NCI-H1694 (cell line): Measurements from ENCODE around the gene GSTP1.
A peak's percentile ranks its signal among the peaks of the same experiment; 100 is the strongest.
"Not testable (repeated sequence)": the region's sequence is repeated elsewhere in the genome, so short reads cannot be mapped to it uniquely, and the experiment has no call there.

Experiments
- DNase-seq: peaks from one replicate; lab custom pipeline; 2025; lab: John Stamatoyannopoulos, UW

GSTP1 gene

DNA sequence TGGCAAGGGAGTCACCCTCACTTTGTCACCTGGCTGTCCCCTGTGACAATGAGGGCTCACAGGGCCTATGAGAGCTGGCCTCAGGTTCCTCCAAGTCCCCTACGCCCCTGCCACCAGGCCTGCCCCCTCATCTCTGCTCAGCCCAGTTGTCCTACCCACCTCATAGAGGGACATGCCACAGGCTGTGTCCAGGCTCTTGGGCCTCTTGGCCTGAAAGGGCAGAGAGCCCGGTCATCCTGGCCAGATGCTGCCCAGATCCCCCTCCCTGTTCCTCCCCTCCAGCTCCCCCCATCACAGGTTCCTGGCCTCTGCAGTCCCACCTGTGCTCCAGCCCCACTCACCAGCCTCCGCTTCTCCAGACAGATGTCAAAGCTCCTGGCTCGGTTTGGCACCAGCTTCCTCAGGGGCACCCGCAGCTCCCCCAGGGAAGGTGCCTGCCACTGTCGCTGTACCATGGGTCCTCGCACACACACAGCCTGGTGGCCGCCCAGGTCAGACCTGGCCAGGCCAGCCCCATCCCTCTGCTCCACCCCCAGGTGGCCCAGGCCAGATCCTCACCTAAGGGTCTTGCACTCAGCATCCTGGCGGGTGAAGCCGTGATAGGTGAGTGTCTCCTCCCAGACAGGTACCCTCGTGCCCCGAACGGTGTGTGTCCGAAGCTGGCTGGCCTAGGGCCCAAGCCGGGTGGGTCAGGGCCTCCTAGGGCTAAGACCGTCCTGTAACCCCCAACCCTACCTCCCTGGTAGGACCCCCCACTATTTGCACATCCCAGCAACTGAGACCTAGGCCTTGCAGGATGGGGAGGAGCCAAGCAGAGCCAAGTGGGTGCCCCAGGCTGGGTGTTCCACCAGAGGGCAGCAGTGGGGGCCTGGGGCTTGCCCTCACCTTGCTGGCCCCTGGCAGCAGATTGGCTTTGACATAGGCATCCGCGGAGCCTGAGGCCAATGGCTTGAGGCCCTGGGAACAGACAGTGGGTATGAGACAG lies 31.4 kb downstream of the GSTP1 start:
- DNase-seq = no peak

DNA sequence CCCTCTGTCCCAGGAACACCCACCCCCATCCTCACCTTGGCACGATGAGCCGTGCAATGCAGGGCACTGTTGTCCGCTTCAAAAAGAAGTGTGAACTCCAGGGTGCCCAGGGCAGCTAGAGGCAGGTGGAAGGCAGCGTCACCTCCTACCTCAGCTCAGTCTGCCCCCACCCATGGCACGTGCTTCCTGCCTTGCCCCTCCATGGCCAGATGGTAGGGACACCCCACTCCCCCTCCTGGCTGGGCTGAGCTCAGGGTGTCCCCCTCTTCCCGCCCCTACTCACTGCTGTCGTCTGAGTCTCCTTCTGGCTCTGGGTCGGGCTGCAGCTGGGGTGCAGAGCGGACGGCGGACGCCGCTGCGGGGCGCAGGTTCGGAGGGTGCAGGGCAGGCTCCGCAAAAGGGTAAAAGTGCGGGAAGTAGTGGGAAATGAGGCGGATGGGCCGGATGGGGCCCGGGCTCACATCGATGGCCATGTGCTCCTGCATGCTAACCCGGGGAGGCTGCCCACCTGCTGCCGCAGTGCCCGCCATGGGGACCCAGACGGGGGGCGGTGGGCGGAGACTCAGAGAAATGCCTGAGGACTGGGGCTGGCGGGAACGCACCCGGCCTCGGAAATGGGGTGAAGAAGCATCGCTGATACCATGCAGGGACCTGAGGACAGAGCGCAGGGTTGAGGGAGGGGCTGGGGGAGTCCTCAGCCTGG lies 32.3 kb downstream of the GSTP1 start:
- DNase-seq = no peak

DNA sequence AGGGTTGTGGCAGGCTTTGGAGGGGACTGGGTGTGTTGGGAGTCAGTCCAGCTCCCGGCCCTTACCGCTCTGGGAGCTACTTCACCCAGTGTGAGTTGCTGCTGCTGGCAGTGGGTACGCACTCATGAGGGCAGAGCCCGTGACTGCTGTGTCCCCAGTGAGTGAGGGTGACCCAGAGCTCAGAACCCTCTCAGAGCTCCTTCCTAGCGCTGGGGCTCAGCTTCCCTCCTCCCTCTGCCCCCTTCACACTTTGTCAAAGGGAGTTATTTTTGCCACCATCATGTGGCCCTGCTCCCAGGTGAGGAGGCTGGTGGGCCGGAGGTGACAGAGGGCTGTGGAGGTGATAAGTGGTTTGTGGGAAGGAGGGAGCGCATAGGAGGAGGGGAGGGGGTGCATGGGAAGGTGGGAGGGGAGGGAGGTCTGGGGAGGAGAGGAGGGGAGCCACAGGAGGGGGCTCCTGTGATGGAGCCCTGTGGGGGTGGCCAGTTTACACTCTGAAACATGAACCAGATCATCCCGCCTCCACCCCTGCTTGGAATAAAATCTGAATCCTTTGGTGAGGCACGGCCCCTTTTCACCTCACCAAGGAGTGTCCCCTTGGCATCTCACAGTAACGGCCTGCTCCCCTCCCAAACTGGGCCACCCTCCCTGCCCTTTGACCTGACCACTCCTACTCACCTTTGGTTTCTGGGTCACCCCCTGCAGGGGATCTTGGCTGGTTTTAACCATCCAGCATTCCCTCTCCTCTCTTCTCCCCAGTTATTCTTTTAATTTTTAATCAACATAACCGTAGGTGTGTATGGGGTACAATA lies 33.0 kb downstream of the GSTP1 start:
- no peak for DNase-seq

DNA sequence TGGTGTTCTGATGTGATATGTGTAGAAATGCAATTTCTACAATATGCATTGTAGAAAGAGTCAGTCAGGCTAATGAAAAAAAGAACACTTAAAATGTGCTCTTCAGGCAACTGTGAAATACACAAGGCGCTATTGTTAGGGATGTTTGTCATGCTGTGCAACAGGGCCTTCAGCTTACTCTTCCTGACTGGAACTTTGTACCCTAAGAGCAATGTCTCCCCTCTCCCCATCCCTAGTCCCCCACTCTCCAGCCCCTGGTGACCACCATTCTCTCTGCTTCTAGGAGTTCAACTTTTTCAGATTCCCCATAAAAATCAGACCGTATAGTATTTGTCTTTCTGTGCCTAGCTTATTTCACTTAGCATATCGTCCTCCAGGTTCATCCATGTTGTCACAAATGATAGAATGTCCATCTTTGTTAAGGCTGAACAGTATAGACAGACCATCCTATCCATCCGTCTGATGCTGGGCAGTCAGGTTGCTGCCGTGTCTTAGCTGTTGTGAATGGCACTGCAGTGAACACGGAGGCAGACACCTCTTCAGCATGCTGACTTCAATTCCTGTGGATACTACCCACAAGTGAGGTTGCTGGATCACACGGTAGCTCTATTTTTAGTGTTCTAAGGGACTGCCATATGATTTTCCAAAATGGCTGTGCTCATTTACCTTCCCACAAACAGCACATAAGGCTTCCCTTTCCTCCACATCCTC lies 33.8 kb downstream of the GSTP1 start:
- DNase-seq = no peak

DNA sequence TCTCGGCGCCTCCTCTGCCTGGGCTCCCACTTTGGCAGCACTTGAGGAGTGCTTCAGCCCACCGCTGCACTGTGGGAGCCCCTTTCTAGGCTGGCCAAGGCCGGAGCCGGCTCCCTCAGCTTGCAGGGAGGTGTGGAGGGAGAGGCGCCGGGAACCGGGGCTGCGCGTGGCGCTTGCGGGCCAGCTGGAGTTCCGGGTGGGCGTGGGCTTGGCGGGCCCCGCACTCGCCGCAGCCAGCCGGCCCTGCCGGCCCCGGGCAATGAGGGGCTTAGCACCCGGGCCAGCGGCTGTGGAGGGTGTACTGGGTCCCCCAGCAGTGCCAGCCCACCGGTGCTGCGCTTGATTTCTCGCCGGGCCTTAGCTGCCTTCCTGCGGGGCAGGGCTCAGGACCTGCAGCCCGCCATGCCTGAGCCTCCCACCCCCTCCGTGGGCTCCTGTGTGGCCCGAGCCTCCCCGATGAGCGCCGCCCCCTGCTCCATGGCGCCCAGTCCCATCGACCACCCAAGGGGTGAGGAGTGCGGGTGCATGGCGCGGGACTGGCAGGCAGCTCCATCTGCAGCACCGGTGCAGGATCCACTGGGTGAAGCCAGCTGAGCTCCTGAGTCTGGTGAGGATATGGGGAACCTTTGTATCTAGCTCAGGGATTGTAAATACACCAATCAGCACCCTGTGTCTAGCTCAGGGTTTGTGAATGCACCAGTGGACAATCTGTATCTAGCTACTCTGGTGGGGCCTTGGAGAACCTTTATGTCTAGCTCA lies 35.5 kb downstream of the GSTP1 start:
- not testable (repeated sequence) for DNase-seq

DNA sequence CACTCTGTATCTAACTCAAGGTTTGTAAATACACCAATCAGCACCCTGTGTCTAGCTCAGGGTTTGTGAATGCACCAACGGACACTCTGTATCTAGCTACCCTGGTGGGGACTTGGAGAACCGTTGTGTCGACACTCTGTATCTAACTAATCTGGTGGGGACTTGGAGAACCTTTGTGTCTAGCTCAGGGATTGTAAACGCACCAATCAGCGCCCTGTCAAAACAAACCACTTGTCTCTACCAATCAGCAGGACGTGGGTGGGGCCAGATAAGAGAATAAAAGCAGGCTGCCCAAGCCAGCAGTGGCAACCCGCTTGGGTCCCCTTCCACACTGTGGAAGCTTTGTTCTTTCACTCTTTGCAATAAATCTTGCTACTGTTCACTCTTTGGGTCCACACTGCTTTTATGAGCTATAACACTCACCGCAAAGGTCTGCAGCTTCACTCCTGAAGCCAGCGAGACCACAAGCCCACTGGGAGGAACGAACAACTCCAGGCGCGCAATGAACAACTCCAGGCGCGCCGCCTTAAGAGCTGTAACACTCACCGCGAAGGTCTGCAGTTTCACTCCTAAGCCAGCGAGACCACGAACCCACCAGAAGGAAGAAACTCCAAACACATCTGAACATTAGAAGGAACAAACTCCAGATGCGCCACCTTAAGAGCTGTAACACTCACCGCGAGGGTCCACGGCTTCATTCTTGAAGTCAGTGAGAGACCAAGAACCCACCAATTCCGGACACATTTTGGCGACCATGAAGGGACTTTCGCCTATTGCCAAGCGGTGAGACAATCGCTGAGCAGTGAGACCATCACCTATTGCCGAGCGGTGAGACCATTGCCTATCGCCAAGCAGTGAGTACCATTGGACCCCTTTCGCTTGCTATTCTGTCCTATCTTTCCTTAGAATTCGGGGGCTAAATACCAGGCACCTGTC lies 36.3 kb downstream of the GSTP1 start:
- DNase-seq = not testable (repeated sequence)

DNA sequence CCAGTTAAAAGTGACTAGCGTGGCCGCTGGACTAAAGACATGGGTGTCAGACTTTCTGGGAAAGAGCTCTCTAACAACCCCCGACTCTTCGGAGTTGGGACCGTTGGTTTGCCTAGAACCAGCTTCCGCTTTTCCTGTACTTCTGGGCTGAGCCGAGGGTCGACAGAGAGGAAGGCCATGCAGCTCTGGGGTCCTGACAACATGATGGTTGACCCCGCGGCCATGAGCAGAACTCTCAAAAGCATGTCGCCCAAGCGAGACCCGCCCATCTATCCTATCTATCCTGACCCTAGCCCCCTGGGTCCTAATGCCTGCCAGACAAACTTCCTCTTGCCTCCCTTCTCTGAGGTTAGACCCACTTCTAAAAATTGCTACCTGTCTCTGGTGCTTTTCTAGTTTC lies 37.0 kb downstream of the GSTP1 start:
- DNase-seq = not testable (repeated sequence)

DNA sequence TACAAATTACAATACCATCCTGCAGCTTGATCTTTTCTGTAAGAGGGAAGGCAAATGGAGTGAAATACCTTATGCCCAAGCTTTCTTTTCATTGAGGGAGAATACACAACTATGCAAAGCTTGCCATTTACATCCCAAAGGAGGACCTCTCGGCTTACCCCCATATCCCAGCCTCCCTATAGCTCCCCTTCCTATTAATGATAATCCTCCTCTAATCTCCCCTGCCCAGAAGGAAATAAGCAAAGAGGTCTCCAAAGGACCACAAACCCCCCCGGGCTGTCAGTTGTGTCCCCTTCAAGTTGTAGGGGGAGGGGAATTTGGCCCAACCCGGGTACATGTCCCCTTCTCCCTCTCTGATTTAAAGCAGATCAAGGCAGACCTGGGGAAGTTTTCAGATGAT lies 38.3 kb downstream of the GSTP1 start:
- DNase-seq = not testable (repeated sequence)

DNA sequence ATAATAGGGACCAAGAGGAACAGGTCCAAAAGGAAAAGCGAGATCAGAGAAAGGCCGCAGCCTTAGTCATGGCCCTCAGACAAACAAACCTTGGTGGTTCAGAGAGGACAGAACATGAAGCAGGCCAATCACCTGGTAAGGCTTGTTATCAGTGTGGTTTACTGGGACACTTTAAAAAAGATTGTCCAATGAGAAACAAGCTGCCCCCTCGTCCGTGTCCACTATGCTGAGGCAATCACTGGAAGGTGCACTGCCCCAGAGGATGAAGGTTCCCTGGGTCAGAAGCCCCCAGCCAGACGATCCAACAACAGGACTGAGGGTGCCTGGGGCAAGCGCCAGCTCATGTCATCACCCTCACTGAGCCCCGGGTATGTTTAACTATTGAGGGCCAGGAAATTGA lies 39.3 kb downstream of the GSTP1 start:
- not testable (repeated sequence) for DNase-seq

DNA sequence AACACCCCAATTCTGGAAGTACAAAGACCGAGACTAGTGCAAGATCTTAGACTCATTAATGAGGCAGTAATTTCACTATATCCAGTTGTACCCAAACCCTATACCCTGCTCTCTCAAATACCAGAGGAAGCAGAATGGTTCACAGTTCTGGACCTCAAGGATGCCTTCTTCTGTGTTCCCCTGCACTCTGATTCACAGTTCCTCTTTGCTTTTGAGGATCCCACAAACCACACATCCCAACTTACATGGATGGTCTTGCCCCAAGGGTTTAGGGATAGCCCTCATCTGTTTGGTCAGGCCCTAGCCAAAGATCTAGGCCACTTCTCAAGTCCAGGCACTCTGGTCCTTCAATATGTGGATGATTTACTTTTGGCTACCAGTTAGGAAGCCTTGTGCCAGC lies 40.2 kb downstream of the GSTP1 start:
- not testable (repeated sequence) for DNase-seq

DNA sequence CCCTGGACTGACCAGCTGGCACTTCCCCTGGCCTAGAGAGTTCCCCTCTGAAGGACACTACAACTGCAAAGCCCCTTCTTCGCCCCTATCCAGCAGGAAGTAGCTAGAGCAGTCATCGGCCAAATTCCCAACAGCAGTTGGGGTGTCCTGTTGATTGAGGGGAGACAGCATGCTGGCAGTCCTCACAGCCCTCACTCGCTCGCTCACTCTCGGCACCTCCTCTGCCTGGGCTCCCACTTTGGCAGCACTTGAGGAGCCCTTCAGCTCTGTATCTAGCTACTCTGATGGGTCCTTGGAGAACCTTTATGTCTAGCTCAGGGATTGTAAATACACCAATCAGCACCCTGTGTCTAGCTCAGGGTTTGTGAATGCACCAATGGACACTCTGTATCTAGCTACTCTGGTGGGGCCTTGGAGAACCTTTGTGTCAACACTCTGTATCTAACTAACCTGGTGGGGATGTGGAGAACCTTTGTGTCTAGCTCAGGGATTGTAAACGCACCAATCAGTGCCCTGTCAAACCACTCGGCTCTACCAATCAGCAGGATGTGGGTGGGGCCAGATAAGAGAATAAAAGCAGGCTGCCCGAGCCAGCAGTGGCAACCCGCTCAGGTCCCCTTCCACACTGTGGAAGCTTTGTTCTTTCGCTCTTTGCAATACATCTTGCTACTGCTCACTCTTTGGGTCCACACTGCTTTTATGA lies 42.7 kb downstream of the GSTP1 start:
- not testable (repeated sequence) for DNase-seq

DNA sequence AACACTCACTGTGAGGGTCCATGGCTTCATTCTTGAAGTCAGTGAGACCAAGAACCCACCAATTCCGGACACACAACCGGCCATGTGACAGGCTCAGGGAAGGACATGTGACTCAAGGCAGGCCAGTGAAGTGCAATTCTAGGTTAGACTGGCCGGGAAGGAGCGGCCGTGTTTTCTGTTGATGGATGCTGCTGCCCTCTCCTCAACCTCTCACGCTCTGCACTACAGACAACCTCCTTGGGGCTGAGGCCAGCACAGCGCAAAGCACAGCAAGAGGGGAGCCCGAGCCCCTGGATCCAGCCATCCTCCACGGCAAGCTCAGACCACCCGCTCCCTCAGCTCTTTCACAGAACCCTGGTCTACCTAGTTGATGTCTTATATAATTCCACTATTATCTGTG lies 43.4 kb downstream of the GSTP1 start:
- no peak for DNase-seq

DNA sequence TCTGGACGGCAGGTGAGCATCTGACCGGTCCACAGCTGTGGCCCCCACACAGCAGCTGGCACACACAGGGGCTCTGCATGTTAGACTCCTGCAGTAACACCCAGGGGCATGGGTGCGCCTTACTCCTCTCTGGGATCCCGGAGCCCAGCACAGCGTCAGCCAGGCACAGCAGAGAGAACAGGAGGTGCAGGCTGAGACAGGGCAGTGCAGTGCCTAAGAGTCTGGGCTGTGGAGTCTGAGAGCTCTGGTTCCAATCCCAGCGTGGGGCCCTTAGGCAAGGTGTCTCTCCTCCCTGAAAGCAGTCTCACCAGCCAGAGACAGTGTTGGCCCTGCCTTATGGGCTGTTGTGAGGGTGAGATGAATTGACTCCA lies 43.8 kb downstream of the GSTP1 start:
- no peak for DNase-seq

DNA sequence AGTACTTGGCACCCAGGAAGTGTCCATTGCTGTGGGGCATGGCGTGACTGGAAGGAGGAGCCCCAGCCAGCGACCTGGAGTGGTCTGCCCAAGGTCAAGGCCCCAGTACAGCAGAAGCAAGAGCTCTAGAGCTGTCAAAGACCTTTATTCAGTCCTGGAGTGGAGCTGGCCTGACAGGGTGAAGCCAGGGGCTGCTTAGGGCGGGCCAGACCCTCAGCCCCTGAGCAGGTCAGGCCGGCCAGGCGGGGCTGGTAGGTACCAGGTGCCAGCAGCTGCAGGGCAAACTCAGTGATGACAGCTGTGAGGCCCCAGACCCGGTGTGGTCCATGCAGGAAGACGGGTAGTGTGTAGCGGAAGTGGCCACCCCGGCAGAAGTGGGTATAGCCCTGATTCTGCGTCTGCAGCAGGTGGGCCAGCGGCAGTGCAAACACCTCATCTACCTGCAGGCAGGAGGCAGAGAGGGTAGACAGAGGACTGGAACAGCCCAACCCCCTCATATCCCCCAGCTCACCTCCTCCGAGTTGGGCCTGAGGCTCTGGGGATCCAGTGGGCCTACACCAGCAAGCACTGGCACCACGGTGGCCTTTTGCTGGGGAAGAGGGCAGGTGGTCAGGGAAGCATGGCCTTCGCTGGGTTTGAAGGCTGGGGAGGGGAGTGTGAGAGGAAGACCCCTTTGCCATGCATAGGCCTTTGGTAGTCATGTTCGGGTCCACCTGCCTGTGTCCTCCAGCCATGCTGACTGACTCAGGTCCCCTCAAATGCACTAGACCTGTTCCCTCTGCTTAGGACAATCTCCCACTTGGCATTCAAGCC lies 44.4 kb downstream of the GSTP1 start:
- no peak for DNase-seq

DNA sequence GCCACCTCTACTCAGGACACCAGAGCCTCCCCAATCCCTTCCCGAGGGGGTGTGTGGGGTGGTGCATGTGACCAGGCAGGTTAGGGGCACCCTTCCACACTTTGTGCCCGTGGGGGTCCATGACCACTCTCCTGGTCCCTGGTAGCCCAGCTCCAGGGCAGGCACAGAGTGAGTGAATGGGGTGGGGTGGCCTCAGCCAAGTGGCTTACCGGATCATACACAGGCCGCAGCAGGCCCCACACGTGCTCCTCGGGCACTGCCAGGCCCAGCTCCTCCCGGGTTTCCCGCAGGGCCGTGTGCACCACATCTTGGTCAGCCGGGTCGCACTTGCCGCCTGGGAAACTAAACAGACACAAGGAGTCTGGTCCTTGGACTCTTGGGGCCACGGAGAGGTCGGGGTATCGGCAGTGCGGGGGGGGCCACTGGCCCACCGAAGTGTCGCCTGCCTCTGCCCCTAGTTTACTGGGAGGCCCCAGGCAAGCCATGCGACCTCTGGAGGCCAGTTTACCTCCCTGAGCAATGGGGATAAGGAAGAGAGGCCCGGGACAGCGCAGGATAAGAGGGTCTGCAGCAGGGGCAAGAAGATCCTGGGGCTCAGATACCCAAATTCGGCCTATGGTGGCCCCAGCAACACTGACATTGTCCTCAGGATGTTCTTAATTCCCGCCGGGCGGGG lies 45.2 kb downstream of the GSTP1 start:
- DNase-seq = no peak

DNA sequence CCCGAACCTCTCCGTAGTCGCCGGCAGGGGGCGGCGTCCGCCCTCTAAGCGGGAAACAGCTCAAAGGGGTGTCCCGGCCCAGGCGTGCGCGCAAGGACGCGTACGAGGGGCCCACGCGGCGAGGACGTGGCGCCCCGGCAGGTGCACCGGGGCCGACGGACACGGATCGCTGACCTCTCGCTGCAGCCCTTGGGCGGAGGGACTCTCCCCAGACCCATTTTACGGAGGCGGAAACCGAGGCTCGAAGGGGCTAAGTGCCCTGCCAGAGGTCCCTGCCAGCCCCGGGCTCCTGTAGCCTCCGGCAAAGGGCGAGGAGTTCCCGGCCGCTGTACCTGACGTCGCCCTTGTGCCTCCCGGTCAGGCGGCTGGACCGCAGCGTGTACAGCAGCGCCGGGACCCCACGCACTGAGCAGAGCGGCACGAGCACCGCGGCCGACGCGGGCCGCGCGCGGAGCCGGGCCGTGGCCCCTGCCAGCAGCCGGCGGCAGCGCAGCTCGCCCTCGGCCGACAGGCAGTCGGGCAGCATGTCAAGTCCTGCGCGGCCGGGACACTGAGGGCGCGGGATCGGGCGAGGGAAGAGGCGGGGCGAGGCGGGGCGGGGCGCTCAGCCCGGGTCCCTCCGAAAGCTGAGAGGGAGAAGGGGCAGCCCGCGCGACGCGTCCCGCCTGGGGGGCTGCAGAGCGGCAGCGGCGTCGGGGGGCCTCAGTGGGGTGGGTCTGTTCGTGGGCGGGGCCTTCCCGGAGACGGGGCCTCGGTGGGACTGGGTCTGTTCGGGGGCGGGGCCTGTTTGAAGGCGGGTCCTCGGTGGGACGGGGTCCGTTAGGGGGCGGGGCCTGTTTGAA lies 46.0 kb downstream of the GSTP1 start, which contains the start of gene NUDT8:
TSS of gene NUDT8 (minus strand) at position 552 of the 842 bp plus-strand sequence. CDS start at position 526, 26 bp downstream.
- peak; percentile 45 for DNase-seq
